ENCODE results near the gene SPATA2L. TPM values are rescaled to one million over a fixed set of nuclear protein-coding genes. Genes with fewer than 3 reads are reported as not detected.

Gene SPATA2L
- total and polyA plus RNA-seq, 2 of the 13 experiments (the other 11 are each of a cell fraction or from before 2014, with no cell fraction given), result 9.1 to 20.7 TPM

- peak; percentile 52; the same call in 1 of the 2 replicates for TF ChIP-seq ZNF761 (CRISPR knock-in tag; conservative IDR thresholded peaks at IDR 0.05)
- peak; percentile 26; the same call in 1 of the 2 replicates for TF ChIP-seq ZNF740 (CRISPR knock-in tag; IDR thresholded peaks at IDR 0.05)
- TF ChIP-seq ZNF510 (CRISPR knock-in tag; IDR thresholded peaks at IDR 0.05; ENCODE audit: low read depth), result peak; percentile 71; the same call in 1 of the 2 replicates
- TF ChIP-seq MIXL1 (CRISPR knock-in tag; IDR thresholded peaks at IDR 0.05), result no peak
- peak; percentile 79 for TF ChIP-seq POLR2G (IDR thresholded peaks at IDR 0.05; ENCODE audit: low read depth, low read length)
- TF ChIP-seq ZNF703 (CRISPR knock-in tag; IDR thresholded peaks at IDR 0.05; ENCODE audit: borderline replicate concordance), result no peak
- TF ChIP-seq KAT7 (CRISPR knock-in tag; IDR thresholded peaks at IDR 0.05; ENCODE audit: borderline replicate concordance), result peak; percentile 87; the same call in 1 of the 2 replicates
- TF ChIP-seq ISX (CRISPR knock-in tag; conservative IDR thresholded peaks at IDR 0.05), result no peak
- TF ChIP-seq MTF2 (CRISPR knock-in tag; IDR thresholded peaks at IDR 0.05; ENCODE audit: borderline replicate concordance), result peak; percentile 46; the same call in 1 of the 2 replicates
- TF ChIP-seq REL (CRISPR knock-in tag; conservative IDR thresholded peaks at IDR 0.05), result no peak; the same call in none of the 2 replicates
- peak; percentile 98 for TF ChIP-seq ZNF556 (CRISPR knock-in tag; IDR thresholded peaks at IDR 0.05; ENCODE audit: borderline replicate concordance)
- TF ChIP-seq TMF1 (CRISPR knock-in tag; IDR thresholded peaks at IDR 0.05; ENCODE audit: low read depth), result peak; percentile 93
- TF ChIP-seq MBD4 (IDR thresholded peaks at IDR 0.05; ENCODE audit: borderline replicate concordance, low read length), result no peak
- peak; percentile 58; the same call in 1 of the 2 replicates for TF ChIP-seq FOXK1 (CRISPR knock-in tag; IDR thresholded peaks at IDR 0.05; ENCODE audit: borderline replicate concordance, low read depth)
- TF ChIP-seq ZHX2 (IDR thresholded peaks at IDR 0.05; ENCODE audit: low read depth), result peak; percentile 65; the same call in 1 of the 2 replicates
- TF ChIP-seq ZHX2 (CRISPR knock-in tag; IDR thresholded peaks at IDR 0.05; ENCODE audit: borderline replicate concordance), result peak; percentile 86
- TF ChIP-seq FOSL1 (CRISPR knock-in tag; IDR thresholded peaks at IDR 0.05; ENCODE audit: borderline replicate concordance), result 0 out of 2 replicates have a peak, but pooled peaks have one; percentile 33
- peak; percentile 35; the same call in 1 of the 2 replicates for TF ChIP-seq NKX3-1 (CRISPR knock-in tag; IDR thresholded peaks at IDR 0.05)
- TF ChIP-seq NFYC (CRISPR knock-in tag; IDR thresholded peaks at IDR 0.05), result no peak
- TF ChIP-seq YY1 (IDR thresholded peaks at IDR 0.05; ENCODE audit: insufficient read depth, insufficient replicate concordance, low read depth, low read length), result peak; percentile 94
Measured at GRCh38 chr16:89720813-89721545, 19.5 kb upstream of the SPATA2L start, which contains the start of the genes VPS9D1 and ZNF276 (continued).
